ENCODE measurements around the gene HSPG2. TPM values are rescaled to one million over a fixed set of nuclear protein-coding genes. Genes with fewer than 3 reads are reported as not detected.
"Not testable (repeated sequence)": the region's sequence is repeated elsewhere in the genome, so short reads cannot be mapped to it uniquely, and the experiment has no call there.

The HSPG2 gene
- total RNA-seq, 1 donor from 2014 or later: 197 TPM

GRCh38 chr1:21909286-21909759 lies 27.8 kb downstream of the HSPG2 start:
- H3K4me1 Mint-ChIP-seq (ENCODE audit: unreplicated experiment): peaks cover 75% of the 10 kb centered on the region
- H3K36me3 Mint-ChIP-seq (ENCODE audit: unreplicated experiment): no peaks in the 10 kb centered on the region
- no peaks in the 10 kb centered on the region for H3K9me3 Mint-ChIP-seq (ENCODE audit: unreplicated experiment)
- H3K27me3 Mint-ChIP-seq (ENCODE audit: unreplicated experiment): no peaks in the 10 kb centered on the region
- peak overlapping the region; percentile 94 for H3K27ac Mint-ChIP-seq (ENCODE audit: unreplicated experiment)
- H3K4me3 Mint-ChIP-seq (ENCODE audit: unreplicated experiment): no peak overlapping the region
- TF ChIP-seq CTCF (IDR thresholded peaks at IDR 0.05): no peak
- no peak for DNase-seq (ENCODE audit: extremely low spot score, unreplicated experiment)

- not testable (repeated sequence) for H3K27me3 Mint-ChIP-seq (ENCODE audit: unreplicated experiment); H3K36me3 Mint-ChIP-seq (ENCODE audit: unreplicated experiment); DNase-seq (ENCODE audit: extremely low spot score, unreplicated experiment); H3K4me3 Mint-ChIP-seq (ENCODE audit: unreplicated experiment); H3K9me3 Mint-ChIP-seq (ENCODE audit: unreplicated experiment)
- H3K27ac Mint-ChIP-seq (ENCODE audit: unreplicated experiment): peak overlapping the region; percentile 94
- peaks cover 75% of the 10 kb centered on the region for H3K4me1 Mint-ChIP-seq (ENCODE audit: unreplicated experiment)
Measured at GRCh38 chr1:21907737-21908534, 29.2 kb downstream of the HSPG2 start.

- Mint-ChIP-seq H3K4me1 (ENCODE audit: unreplicated experiment) (peaks cover 75% of the 10 kb centered on the region), H3K27ac (ENCODE audit: unreplicated experiment) (no peak overlapping the region), H3K36me3 (ENCODE audit: unreplicated experiment) (no peaks in the 10 kb centered on the region), H3K27me3 (ENCODE audit: unreplicated experiment) (no peaks in the 10 kb centered on the region), H3K4me3 (ENCODE audit: unreplicated experiment) (no peak overlapping the region), H3K9me3 (ENCODE audit: unreplicated experiment) (no peaks in the 10 kb centered on the region)
- no peak for DNase-seq (ENCODE audit: extremely low spot score, unreplicated experiment)
- no peak for TF ChIP-seq CTCF (IDR thresholded peaks at IDR 0.05)
Measured at GRCh38 chr1:21907079-21907418, 30.1 kb downstream of the HSPG2 start.

GRCh38 chr1:21906173-21907078 lies 30.7 kb downstream of the HSPG2 start:
- H3K4me1 Mint-ChIP-seq (ENCODE audit: unreplicated experiment): peaks cover 75% of the 10 kb centered on the region

More at GRCh38 chr1:21906173-21907078, 30.7 kb downstream of the HSPG2 start:
- Mint-ChIP-seq H3K36me3 (ENCODE audit: unreplicated experiment) (no peaks in the 10 kb centered on the region), H3K27ac (ENCODE audit: unreplicated experiment) (peak overlapping the region; percentile 85), H3K9me3 (ENCODE audit: unreplicated experiment) (no peaks in the 10 kb centered on the region), H3K27me3 (ENCODE audit: unreplicated experiment) (no peaks in the 10 kb centered on the region), H3K4me3 (ENCODE audit: unreplicated experiment) (no peak overlapping the region)
- no peak for DNase-seq (ENCODE audit: extremely low spot score, unreplicated experiment)
- TF ChIP-seq CTCF (IDR thresholded peaks at IDR 0.05): no peak
